Pancreas (tissue), 10 donors: ENCODE data around the gene FGF22. TPM values are rescaled to one million over a fixed set of nuclear protein-coding genes. Genes with fewer than 3 reads are reported as not detected.

Source experiments
- ATAC-seq, 4 donors: fragments of 200-7000 bp; cut with Tn5 transposase; one replicate each; pipeline versions ENCODE4 v1.8.0 to v1.9.1; 2020; ENCODE audit warnings: mild to moderate bottlenecking in 4 of 4, moderate library complexity in 4 of 4
- DNase-seq, 6 donors: peaks; one replicate each; pipeline ENCODE4 v3.0.0-alpha.2; 2020
- FAIRE-seq: peaks from 2 replicates; lab custom pipeline; 2012; peaks lifted over from hg19 to GRCh38; lab: Jason Lieb, UNC
- H3K27ac ChIP-seq, 4 donors: fragments of 200-600 bp; sonication (generic); 1 replicate in 3 of 4; 2 replicates in 1 of 4; pipeline versions ENCODE4 v1.5.0 to v1.8.0; 2020
- H3K27me3 ChIP-seq, 4 donors: fragments of 200-600 bp; one replicate each; pipeline ENCODE4 v1.8.0; 2021
- H3K36me3 ChIP-seq, 3 donors: fragments of 200-600 bp; sonication (generic) in 1 of 3; one replicate each; pipeline versions ENCODE4 v1.5.0 to v1.8.0; 2020 to 2021
- H3K4me1 ChIP-seq, 3 donors: fragments of 200-600 bp; one replicate each; pipeline ENCODE4 v1.8.0; 2021
- H3K4me3 ChIP-seq, 4 donors: fragments of 200-600 bp; sonication (generic) in 2 of 4; one replicate each; pipeline versions ENCODE4 v1.5.0 to v1.8.0; 2020 to 2021
- H3K9me3 ChIP-seq, 4 donors: fragments of 200-600 bp; one replicate each; pipeline ENCODE4 v1.8.0; 2021
- WGBS, 2 donors: extraction: QIAGEN DNeasy Blood & Tissue Kit; methylation state at CpG; one replicate each; pipeline ENCODE4 v1.1.7; 2013; 5-methylcytosine and 5-hydroxymethylcytosine counted together
- intact Hi-C, 3 donors: fragments of 100-400 bp; cut with DNase I; formaldehyde crosslinking; loops; one replicate each; pipeline versions ENCODE4 v1.11.1 to v1.14.2; 2022
- polyA plus RNA-seq, 2 donors: library from polyadenylated mRNA; stranded (reverse); fragments of 200-250 nt; gene quantifications; one replicate each; pipeline ENCODE4 v1.2.3, GENCODE V29; 2013
- total RNA-seq, 6 donors: library from RNA; stranded (reverse); fragmentation: NEBNext Ultra II Directional in 4 of 6; extraction: Animal tissue kit (Norgen Biotek cat#: 25700) in 4 of 6; gene quantifications; one replicate each; pipeline versions ENCODE4 v1.2.1 to v1.2.4, GENCODE V29; 2021 to 2023
- TF ChIP-seq, protein P1 (sequence below), 4 donors: fragments of 200-600 bp; sonication (generic) in 3 of 4; IDR thresholded peaks; one replicate each; pipeline versions ENCODE4 v1.5.0 to v1.8.0; 2021; ENCODE audit warnings: antibody characterized with exemption in 4 of 4
- donor health status: healthy with polysubstance abuse.
- donor health status: DM: no; HTN: no; CAD: no; lungs with moderate emphysema.
- donor health status: DM: no; HTN: no; CAD: no.
- donor health status: control.
- donor health status: control.
- donor health status: Bipolar disorder and iron deficiency.
- donor health status: DM: yes; HTN: yes; CAD: no.
- donor health status: DM: no; HTN: no; CAD: no.
- donor health status: DM: no; HTN: no; CAD: no.
- donor health status: DM: yes; HTN: yes; CAD: no.

FGF22 gene
- total and polyA plus RNA-seq, 8 donors: 0.12 to 0.53 (median 0.24) TPM; not detected in 2

DNA sequence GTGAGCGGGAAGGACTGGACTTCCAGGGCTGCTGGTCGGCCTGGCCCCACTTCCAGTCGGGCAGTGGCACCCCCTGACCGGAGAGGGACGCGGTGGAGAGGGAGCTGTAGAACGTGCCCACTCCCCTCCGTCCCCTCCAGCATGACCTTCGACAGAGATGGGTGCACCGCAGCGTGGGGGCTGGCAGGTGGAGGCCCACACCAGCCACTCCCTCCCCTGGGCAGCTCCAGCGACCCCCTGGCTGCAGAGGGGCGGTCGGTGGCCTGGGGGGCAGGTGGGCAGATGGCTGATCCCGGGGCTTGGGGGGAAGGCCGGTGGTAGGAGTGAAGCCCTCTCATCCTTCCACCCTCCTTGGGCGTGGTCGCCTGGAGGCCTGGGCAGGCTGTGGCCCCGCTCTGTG lies 47.6 kb upstream of the FGF22 start:
- intact Hi-C loops: no loop called here
- DNase-seq (peak in 1 of 6 donors; percentile 76), ATAC-seq (no peak), FAIRE-seq (no peak)
- Histone ChIP-seq H3K4me3 (no peak overlapping the region), H3K9me3 (no peaks in the 10 kb centered on the region), H3K27me3 (peaks cover 0 to 13% (median 4%) of the 10 kb centered on the region in 4 donors), H3K4me1 (peaks cover 0 to 9% (median 3%) of the 10 kb centered on the region in 3 donors), H3K36me3 (no peaks in the 10 kb centered on the region), H3K27ac (no peak overlapping the region)
- TF ChIP-seq, protein P1, sequence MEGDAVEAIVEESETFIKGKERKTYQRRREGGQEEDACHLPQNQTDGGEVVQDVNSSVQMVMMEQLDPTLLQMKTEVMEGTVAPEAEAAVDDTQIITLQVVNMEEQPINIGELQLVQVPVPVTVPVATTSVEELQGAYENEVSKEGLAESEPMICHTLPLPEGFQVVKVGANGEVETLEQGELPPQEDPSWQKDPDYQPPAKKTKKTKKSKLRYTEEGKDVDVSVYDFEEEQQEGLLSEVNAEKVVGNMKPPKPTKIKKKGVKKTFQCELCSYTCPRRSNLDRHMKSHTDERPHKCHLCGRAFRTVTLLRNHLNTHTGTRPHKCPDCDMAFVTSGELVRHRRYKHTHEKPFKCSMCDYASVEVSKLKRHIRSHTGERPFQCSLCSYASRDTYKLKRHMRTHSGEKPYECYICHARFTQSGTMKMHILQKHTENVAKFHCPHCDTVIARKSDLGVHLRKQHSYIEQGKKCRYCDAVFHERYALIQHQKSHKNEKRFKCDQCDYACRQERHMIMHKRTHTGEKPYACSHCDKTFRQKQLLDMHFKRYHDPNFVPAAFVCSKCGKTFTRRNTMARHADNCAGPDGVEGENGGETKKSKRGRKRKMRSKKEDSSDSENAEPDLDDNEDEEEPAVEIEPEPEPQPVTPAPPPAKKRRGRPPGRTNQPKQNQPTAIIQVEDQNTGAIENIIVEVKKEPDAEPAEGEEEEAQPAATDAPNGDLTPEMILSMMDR (IDR thresholded peaks at IDR 0.05): no peak
- 67% methylated on average over 19 of the region's 19 CpGs for WGBS, 2 donors

DNA sequence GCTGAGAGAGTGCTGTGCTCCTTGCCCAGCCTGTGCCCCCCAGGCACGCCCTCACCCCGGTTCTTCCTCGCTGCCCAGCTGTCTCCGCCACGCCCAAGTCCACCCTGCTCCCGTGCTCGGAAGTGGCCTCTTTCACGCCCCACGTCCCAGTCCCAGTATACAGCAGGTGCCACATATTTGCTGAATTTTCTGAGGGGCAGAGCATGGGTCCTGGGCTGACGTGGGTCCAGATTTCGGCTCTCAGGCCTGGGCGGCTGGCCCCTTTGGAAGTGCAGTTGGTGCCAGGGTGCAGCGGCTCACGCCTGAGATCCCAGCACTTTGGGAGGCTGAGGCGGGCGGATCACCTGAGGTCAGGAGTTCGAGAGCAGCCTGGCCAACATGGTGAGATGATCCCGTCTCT lies 46.6 kb upstream of the FGF22 start:
- Histone ChIP-seq H3K36me3 (no peaks in the 10 kb centered on the region), H3K4me3 (no peak overlapping the region), H3K4me1 (peaks cover 0 to 7% (median 3%) of the 10 kb centered on the region in 3 donors), H3K9me3 (no peaks in the 10 kb centered on the region), H3K27me3 (peaks cover 0 to 13% (median 4%) of the 10 kb centered on the region in 4 donors), H3K27ac (no peak overlapping the region)
- FAIRE-seq (no peak), DNase-seq (no peak), ATAC-seq (no peak)
- TF ChIP-seq, protein P1 (IDR thresholded peaks at IDR 0.05): no peak
- intact Hi-C loops: no loop called here
- 72 to 80% methylated on average over 18 of the region's 18 CpGs for WGBS, 2 donors

DNA sequence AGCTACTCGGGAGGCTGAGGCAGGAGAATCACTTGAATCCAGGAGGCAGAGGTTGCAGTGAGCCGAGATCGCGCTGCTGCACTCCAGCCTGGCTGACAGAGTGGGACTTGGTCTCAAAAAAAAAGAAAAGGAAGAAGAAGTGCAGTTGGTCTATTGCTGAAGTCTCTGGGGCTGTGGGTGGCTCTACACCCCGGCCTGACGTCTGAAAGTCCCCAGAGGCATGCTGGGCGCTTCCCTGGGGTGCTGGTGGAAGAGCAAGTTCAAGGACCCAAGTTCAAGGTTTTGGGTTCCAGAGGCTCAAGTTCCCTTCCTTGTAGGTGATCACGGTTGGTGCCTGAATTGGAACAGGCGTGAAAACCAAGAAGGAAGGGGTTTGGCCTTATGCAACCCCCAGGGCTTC lies 46.2 kb upstream of the FGF22 start:
- H3K27me3 ChIP-seq: peaks cover 0 to 13% (median 4%) of the 10 kb centered on the region in 4 donors
- FAIRE-seq: no peak

DNA sequence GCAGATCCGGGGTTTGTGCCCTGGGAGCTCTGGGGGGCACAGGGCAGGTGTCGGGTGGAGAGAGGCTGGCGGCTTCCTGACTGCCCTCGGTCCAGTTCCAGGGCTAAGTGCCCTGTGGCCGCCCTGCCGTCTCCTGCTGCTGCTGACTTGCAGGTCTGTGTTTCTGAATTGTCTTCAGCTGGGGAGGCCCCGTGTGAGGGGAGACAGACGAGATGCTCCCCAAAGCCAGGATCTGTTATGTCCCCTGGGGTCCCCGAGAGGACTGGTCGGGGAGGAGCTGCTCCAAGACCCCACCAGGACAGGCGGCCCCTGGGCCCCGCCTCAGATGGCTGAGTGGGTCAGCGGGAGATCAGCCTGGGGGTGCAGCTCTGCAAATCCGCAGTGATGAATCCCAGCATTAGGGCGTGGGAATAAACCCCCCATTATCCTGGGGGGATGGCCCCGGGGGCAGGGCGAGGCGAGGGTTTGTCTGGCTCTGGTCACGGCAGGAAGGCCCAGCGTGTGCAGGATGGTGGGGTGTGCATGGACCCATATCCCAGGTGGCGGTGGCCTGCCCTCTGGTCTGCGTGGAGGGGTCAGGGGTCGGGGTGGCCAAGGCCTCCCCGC lies 45.3 kb upstream of the FGF22 start:
- H3K4me1 ChIP-seq: peaks cover 0 to 1% (median 0%) of the 10 kb centered on the region in 3 donors
- no peak overlapping the region for H3K27ac ChIP-seq
- intact Hi-C loops: no loop called here
- no peaks in the 10 kb centered on the region for H3K9me3 ChIP-seq
- ATAC-seq (no peak), FAIRE-seq (no peak), DNase-seq (peak in 1 of 6 donors; percentile 47)
- H3K4me3 ChIP-seq: no peak overlapping the region
- H3K27me3 ChIP-seq: peaks cover 0 to 13% (median 4%) of the 10 kb centered on the region in 4 donors
- no peaks in the 10 kb centered on the region for H3K36me3 ChIP-seq
- TF ChIP-seq, protein P1 (IDR thresholded peaks at IDR 0.05): no peak
- WGBS, 2 donors: 62 to 71% methylated on average over 20 to 24 of the region's 24 CpGs

More for the DNA sequence above, 46.2 kb upstream of the FGF22 start:
- no peak for DNase-seq
- Histone ChIP-seq H3K36me3 (no peaks in the 10 kb centered on the region), H3K27ac (no peak overlapping the region), H3K4me3 (no peak overlapping the region), H3K9me3 (no peaks in the 10 kb centered on the region), H3K4me1 (peaks cover 0 to 2% (median 0%) of the 10 kb centered on the region in 3 donors)
- intact Hi-C loops: no loop called here
- TF ChIP-seq, protein P1 (IDR thresholded peaks at IDR 0.05): no peak
- no peak for ATAC-seq
- 43 to 67% methylated on average over 9 of the region's 9 CpGs for WGBS, 2 donors
